Testis (tissue), 2 donors: ENCODE data around the gene IL13.

Source experiments
- POLR2A ChIP-seq: fragments of 450-650 bp; IDR thresholded peaks from one replicate; pipeline ENCODE4 v1.6.1; 2017; ENCODE audit warnings: antibody characterized with exemption, mild to moderate bottlenecking, moderate library complexity
- TF ChIP-seq, protein P1 (sequence below), 3 experiments: fragments of 450-650 bp in 2 of 3; fragments of 200-600 bp in 1 of 3; sonication (generic) in 1 of 3; IDR thresholded peaks; one replicate each; pipeline ENCODE4 v1.5.1; 2016 to 2019; ENCODE audit warnings: antibody characterized with exemption in 3 of 3, mild to moderate bottlenecking in 2 of 3, moderate library complexity in 1 of 3

GRCh38 chr5:132612846-132613245, 45.1 kb upstream of the IL13 start:
- TF ChIP-seq, protein P1, sequence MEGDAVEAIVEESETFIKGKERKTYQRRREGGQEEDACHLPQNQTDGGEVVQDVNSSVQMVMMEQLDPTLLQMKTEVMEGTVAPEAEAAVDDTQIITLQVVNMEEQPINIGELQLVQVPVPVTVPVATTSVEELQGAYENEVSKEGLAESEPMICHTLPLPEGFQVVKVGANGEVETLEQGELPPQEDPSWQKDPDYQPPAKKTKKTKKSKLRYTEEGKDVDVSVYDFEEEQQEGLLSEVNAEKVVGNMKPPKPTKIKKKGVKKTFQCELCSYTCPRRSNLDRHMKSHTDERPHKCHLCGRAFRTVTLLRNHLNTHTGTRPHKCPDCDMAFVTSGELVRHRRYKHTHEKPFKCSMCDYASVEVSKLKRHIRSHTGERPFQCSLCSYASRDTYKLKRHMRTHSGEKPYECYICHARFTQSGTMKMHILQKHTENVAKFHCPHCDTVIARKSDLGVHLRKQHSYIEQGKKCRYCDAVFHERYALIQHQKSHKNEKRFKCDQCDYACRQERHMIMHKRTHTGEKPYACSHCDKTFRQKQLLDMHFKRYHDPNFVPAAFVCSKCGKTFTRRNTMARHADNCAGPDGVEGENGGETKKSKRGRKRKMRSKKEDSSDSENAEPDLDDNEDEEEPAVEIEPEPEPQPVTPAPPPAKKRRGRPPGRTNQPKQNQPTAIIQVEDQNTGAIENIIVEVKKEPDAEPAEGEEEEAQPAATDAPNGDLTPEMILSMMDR (IDR thresholded peaks at IDR 0.05), result no peak
- TF ChIP-seq POLR2A, result no peak
